ENCODE results near the gene C12orf42. TPM values are rescaled to one million over a fixed set of nuclear protein-coding genes. Genes with fewer than 3 reads are reported as not detected.

Gene C12orf42
- total RNA-seq, 1 experiment from 2014 or later: not detected

DNA sequence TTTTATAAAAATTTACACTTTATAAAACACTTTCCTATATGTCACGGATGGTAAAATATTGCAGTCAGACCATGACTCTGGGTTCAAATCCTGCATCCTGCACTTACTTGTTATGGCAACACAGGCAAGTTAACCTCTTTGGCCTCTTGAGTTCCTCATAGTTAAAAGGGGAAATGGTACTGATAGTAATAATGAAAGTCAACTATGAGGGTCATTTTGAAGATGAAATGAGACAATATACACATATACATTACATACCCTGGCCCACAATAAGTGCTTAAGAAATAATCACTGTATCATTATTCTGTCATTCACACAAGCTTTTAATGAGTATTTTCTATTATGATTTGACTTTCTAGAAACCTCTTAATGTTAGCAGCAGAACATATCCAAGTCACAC lies 64.4 kb downstream of the C12orf42 start:
- H2AFZ ChIP-seq (ENCODE audit: low read depth, low read length, poor library complexity, severe bottlenecking): no peak overlapping the region
- H3K9me2 ChIP-seq (ENCODE audit: insufficient read depth): no peaks in the 10 kb centered on the region
- ChIA-PET POLR2A (no interaction called here), CTCF (no interaction called here), RAD21 (ENCODE audit: low non-redundant PET in 1 of 2, low total read pairs in 2 of 2, uncharacterized antibody in 2 of 2, unreplicated experiment in 2 of 2) (no interaction called here)
- no peaks in the 10 kb centered on the region for H3K36me3 ChIP-seq (ENCODE audit: control insufficient read depth in 1 of 2, insufficient read depth in 2 of 2, low read length in 2 of 2)
- BruUV-seq (replicated peaks): no TSS peak
- H3K79me2 ChIP-seq (ENCODE audit: insufficient read depth, low read length): no peaks in the 10 kb centered on the region
- no peak overlapping the region for H3K27ac ChIP-seq (ENCODE audit: low read depth, low read length)
- ATAC-seq (no peak), DNase-seq (ENCODE audit: low read depth, low spot score) (no peak)
- H3K4me2 ChIP-seq (ENCODE audit: low read length): no peak overlapping the region
- no peak overlapping the region for H3K9ac ChIP-seq (ENCODE audit: low read length)
- no peaks in the 10 kb centered on the region for H3K4me1 ChIP-seq (ENCODE audit: control insufficient read depth in 1 of 2, insufficient read depth in 2 of 2, low read length in 2 of 2)
- H3K4me3 ChIP-seq (replicated peaks in 1 of 2; ENCODE audit: low read depth in 1 of 2, low read length in 2 of 2): no peak overlapping the region
- H3K27me3 ChIP-seq (ENCODE audit: insufficient read depth, low read length): no peaks in the 10 kb centered on the region; the same call in none of the 2 replicates
- no peaks in the 10 kb centered on the region for H3K9me3 ChIP-seq (ENCODE audit: control insufficient read depth in 1 of 2, insufficient read depth in 1 of 2, low read depth in 1 of 2, low read length in 2 of 2)
- no peaks in the 10 kb centered on the region for H4K20me1 ChIP-seq (ENCODE audit: insufficient read depth)
- TF ChIP-seq, protein P1, sequence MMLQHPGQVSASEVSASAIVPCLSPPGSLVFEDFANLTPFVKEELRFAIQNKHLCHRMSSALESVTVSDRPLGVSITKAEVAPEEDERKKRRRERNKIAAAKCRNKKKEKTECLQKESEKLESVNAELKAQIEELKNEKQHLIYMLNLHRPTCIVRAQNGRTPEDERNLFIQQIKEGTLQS (IDR thresholded peaks at IDR 0.05): no peak
- TF ChIP-seq RAD21 (IDR thresholded peaks at IDR 0.05; ENCODE audit: low read depth) (no peak), SRF (IDR thresholded peaks at IDR 0.05; ENCODE audit: low read depth) (no peak), EGR1 (IDR thresholded peaks at IDR 0.05; ENCODE audit: low read depth) (no peak), POLR2A (IDR thresholded peaks at IDR 0.05; ENCODE audit: borderline replicate concordance, extremely low read depth, insufficient read depth, insufficient read length) (no peak), SP1 (IDR thresholded peaks at IDR 0.05; ENCODE audit: low read depth) (no peak), ZNF274 (IDR thresholded peaks at IDR 0.05; ENCODE audit: low read depth, low read length) (no peak), CBX3 (IDR thresholded peaks at IDR 0.05; ENCODE audit: low read depth) (no peak), EZH2 (IDR thresholded peaks at IDR 0.05) (no peak), TCF7L2 (IDR thresholded peaks at IDR 0.05; ENCODE audit: borderline replicate concordance, extremely low read depth, insufficient read depth, insufficient read length) (no peak), SIN3A (IDR thresholded peaks at IDR 0.05; ENCODE audit: low read depth) (no peak), ELF1 (IDR thresholded peaks at IDR 0.05; ENCODE audit: borderline replicate concordance, low read depth) (no peak), FOSL1 (IDR thresholded peaks at IDR 0.05; ENCODE audit: low read depth) (no peak), ZFX (IDR thresholded peaks at IDR 0.05) (no peak), POLR2AphosphoS5 (IDR thresholded peaks at IDR 0.05; ENCODE audit: low read depth, low read length) (no peak), EZH2phosphoT487 (IDR thresholded peaks at IDR 0.05; ENCODE audit: borderline replicate concordance) (no peak)
- TF ChIP-seq, protein P2, sequence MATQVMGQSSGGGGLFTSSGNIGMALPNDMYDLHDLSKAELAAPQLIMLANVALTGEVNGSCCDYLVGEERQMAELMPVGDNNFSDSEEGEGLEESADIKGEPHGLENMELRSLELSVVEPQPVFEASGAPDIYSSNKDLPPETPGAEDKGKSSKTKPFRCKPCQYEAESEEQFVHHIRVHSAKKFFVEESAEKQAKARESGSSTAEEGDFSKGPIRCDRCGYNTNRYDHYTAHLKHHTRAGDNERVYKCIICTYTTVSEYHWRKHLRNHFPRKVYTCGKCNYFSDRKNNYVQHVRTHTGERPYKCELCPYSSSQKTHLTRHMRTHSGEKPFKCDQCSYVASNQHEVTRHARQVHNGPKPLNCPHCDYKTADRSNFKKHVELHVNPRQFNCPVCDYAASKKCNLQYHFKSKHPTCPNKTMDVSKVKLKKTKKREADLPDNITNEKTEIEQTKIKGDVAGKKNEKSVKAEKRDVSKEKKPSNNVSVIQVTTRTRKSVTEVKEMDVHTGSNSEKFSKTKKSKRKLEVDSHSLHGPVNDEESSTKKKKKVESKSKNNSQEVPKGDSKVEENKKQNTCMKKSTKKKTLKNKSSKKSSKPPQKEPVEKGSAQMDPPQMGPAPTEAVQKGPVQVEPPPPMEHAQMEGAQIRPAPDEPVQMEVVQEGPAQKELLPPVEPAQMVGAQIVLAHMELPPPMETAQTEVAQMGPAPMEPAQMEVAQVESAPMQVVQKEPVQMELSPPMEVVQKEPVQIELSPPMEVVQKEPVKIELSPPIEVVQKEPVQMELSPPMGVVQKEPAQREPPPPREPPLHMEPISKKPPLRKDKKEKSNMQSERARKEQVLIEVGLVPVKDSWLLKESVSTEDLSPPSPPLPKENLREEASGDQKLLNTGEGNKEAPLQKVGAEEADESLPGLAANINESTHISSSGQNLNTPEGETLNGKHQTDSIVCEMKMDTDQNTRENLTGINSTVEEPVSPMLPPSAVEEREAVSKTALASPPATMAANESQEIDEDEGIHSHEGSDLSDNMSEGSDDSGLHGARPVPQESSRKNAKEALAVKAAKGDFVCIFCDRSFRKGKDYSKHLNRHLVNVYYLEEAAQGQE (IDR thresholded peaks at IDR 0.05; ENCODE audit: low read depth): no peak
- TF ChIP-seq, protein P3, sequence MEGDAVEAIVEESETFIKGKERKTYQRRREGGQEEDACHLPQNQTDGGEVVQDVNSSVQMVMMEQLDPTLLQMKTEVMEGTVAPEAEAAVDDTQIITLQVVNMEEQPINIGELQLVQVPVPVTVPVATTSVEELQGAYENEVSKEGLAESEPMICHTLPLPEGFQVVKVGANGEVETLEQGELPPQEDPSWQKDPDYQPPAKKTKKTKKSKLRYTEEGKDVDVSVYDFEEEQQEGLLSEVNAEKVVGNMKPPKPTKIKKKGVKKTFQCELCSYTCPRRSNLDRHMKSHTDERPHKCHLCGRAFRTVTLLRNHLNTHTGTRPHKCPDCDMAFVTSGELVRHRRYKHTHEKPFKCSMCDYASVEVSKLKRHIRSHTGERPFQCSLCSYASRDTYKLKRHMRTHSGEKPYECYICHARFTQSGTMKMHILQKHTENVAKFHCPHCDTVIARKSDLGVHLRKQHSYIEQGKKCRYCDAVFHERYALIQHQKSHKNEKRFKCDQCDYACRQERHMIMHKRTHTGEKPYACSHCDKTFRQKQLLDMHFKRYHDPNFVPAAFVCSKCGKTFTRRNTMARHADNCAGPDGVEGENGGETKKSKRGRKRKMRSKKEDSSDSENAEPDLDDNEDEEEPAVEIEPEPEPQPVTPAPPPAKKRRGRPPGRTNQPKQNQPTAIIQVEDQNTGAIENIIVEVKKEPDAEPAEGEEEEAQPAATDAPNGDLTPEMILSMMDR (IDR thresholded peaks at IDR 0.05 in 2 of 3, conservative IDR thresholded peaks at IDR 0.05 in 1 of 3; ENCODE audit: borderline replicate concordance in 1 of 3, insufficient read depth in 1 of 3, low read depth in 2 of 3, low read length in 2 of 3): no peak
- TF ChIP-seq, protein P4, sequence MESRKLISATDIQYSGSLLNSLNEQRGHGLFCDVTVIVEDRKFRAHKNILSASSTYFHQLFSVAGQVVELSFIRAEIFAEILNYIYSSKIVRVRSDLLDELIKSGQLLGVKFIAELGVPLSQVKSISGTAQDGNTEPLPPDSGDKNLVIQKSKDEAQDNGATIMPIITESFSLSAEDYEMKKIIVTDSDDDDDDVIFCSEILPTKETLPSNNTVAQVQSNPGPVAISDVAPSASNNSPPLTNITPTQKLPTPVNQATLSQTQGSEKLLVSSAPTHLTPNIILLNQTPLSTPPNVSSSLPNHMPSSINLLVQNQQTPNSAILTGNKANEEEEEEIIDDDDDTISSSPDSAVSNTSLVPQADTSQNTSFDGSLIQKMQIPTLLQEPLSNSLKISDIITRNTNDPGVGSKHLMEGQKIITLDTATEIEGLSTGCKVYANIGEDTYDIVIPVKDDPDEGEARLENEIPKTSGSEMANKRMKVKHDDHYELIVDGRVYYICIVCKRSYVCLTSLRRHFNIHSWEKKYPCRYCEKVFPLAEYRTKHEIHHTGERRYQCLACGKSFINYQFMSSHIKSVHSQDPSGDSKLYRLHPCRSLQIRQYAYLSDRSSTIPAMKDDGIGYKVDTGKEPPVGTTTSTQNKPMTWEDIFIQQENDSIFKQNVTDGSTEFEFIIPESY (IDR thresholded peaks at IDR 0.05; ENCODE audit: extremely low read depth, insufficient replicate concordance, low read length): no peak
- intact Hi-C loops (cut with micrococcal nuclease): no loop called here

All from HCT116 (cell line).